ENCODE measurements around the gene SPTB. TPM values are rescaled to one million over a fixed set of nuclear protein-coding genes. Genes with fewer than 3 reads are reported as not detected.

Gene SPTB
- total and polyA plus RNA-seq, 9 of the 15 experiments (the other 6 are each of a cell fraction or from before 2014, with no cell fraction given) = 0.21 to 45.9 (median 11.7) TPM

DNA sequence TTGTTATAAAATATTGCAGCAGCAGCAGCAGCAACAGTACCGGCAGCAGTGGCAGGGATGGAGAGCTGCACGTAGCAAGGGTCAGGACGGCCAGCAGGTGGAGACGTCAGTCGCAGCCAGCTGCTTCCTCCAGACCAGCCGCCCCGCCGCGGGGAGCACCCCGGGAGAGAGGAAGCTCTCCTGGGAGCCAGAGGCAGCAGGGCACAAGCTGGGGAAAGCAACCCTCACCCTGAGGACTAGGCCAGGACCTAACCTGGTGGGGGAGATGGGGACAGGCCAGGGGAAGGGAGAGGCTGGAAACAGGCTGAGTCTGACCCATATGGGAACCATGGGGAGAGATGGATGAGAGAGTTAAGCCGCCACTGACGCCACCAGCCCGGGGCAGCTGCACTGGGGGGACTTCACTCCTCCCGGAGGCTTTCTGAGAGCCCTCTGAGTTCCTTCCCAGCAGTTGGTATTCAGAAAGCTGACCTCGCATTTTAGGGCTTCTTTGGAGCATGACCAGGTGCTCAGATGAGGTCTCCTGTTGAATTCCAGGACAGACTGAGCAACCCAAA lies 56.3 kb downstream of the SPTB start (continued):
- TF ChIP-seq ZBTB43 (CRISPR knock-in tag; IDR thresholded peaks at IDR 0.05) (no peak), DMBX1 (CRISPR knock-in tag; IDR thresholded peaks at IDR 0.05; ENCODE audit: borderline replicate concordance) (0 out of 2 replicates have a peak, but pooled peaks have one; percentile 20)

- H3K9ac ChIP-seq (ENCODE audit: insufficient read depth in 1 of 2, low read depth in 2 of 2, low read length in 2 of 2) = no peak overlapping the region
Measured at GRCh38 chr14:64821651-64822050, 58.1 kb downstream of the SPTB start.

More at GRCh38 chr14:64821651-64822050, 58.1 kb downstream of the SPTB start:
- H3K27ac ChIP-seq (ENCODE audit: extremely low read depth, low read depth, low read length) = no peak overlapping the region
- TF ChIP-seq CHAMP1 (IDR thresholded peaks at IDR 0.05) (no peak), SMARCE1 (IDR thresholded peaks at IDR 0.05) (no peak), SAFB2 (IDR thresholded peaks at IDR 0.05; ENCODE audit: borderline replicate concordance, low read depth, low read length, severe bottlenecking) (no peak), ELF1 (tag; IDR thresholded peaks at IDR 0.05) (no peak), HMG20B (CRISPR knock-in tag; IDR thresholded peaks at IDR 0.05) (no peak)
- peaks cover 19 to 28% of the 10 kb centered on the region in 2 experiments; a peak in 4 of 5 replicates for H3K4me1 ChIP-seq (replicated peaks in 1 of 2; ENCODE audit: control insufficient read depth in 2 of 2, insufficient read depth in 2 of 2, low read length in 2 of 2)
- peaks cover 32% of the 10 kb centered on the region for H3K79me2 ChIP-seq (ENCODE audit: control insufficient read depth, insufficient read depth, low read length)
- DNase-seq (ENCODE audit: extremely low read depth in 1 of 4, low spot score in 3 of 4) (no peak), FAIRE-seq (no peak), ATAC-seq (no peak)
- H3K4me3 ChIP-seq = no peak overlapping the region
- ChIA-PET CTCF (ENCODE audit: low intra/inter-chr PET ratio) (interaction anchor here (4.7 kb wide), 1 partner anchor 70 kb away, joined by 44 read pairs; no protein-coding TSS in a partner anchor), POLR2A (no interaction called here)
- no TSS peak for BruUV-seq (replicated peaks)
- intact Hi-C loops (cut with micrococcal nuclease) (loop anchor here (5.0 kb wide), 1 partner anchor 71 kb away; no protein-coding TSS in a partner anchor), in situ Hi-C loops (cut with MboI) (loop anchor here (5.0 kb wide), 1 partner anchor 66 kb away; no protein-coding TSS in a partner anchor)
- H2AFZ ChIP-seq (ENCODE audit: low read depth, low read length) = no peak overlapping the region
- H3K9me3 ChIP-seq (replicated peaks; ENCODE audit: control insufficient read depth, insufficient read depth, low read depth, low read length) = no peaks in the 10 kb centered on the region
- H3K4me2 ChIP-seq (ENCODE audit: insufficient read depth, low read length) = no peak overlapping the region
- 96% methylated on average over 4 of the region's 4 CpGs for WGBS (ENCODE audit: insufficient coverage, low coverage, missing lambda C conversion rate)
- peaks cover 9% of the 10 kb centered on the region; the same call in 1 of the 2 replicates for H4K20me1 ChIP-seq (replicated peaks; ENCODE audit: control insufficient read depth, insufficient read depth, low read length)
- H3K9me1 ChIP-seq (ENCODE audit: control insufficient read depth, insufficient read depth, low read length) = peaks cover 3% of the 10 kb centered on the region
- H3K27me3 ChIP-seq (ENCODE audit: control insufficient read depth in 2 of 2, insufficient read depth in 2 of 2, low read length in 2 of 2) = no peaks in the 10 kb centered on the region
- peaks cover 37% of the 10 kb centered on the region; the same call in 2 of the 3 replicates for H3K36me3 ChIP-seq (ENCODE audit: control insufficient read depth, insufficient read depth, low read length)

Data from K562 (cell line).